AG09319 (cell line): ENCODE measurements around the gene CER1.

Experiments used
- DNase-seq: peaks from one replicate; pipeline ENCODE4 v3.0.0-alpha.2; 2010; ENCODE audit warnings: low read depth; ENCODE audit errors: extremely low read depth
- CTCF ChIP-seq: IDR thresholded peaks from 2 replicates; pipeline ENCODE4 v1.5.1; 2011; ENCODE audit warnings: low read depth, mild to moderate bottlenecking, inconsistent platforms, low read length, moderate library complexity

Gene CER1

GRCh38 chr9:14746626-14747025 is 24.1 kb upstream of the CER1 start:
- DNase-seq = no peak
- TF ChIP-seq CTCF = no peak

- no peak for TF ChIP-seq CTCF
- DNase-seq = no peak
These were observed 22.2 kb upstream of the CER1 start for GRCh38 chr9:14744768-14745167.

GRCh38 chr9:14741369-14741768 is 18.8 kb upstream of the CER1 start:
- no peak for DNase-seq
- no peak for TF ChIP-seq CTCF

GRCh38 chr9:14733133-14733532 is 10.6 kb upstream of the CER1 start:
- TF ChIP-seq CTCF = no peak

GRCh38 chr9:14731294-14731981 is 8.9 kb upstream of the CER1 start:
- no peak for TF ChIP-seq CTCF
- DNase-seq = no peak

More at GRCh38 chr9:14733133-14733532, 10.6 kb upstream of the CER1 start:
- DNase-seq = no peak

GRCh38 chr9:14730461-14730898 is 7.9 kb upstream of the CER1 start:
- no peak for TF ChIP-seq CTCF
- DNase-seq = no peak

GRCh38 chr9:14723301-14723700 is 768 bp upstream of the CER1 start:
- no peak for TF ChIP-seq CTCF
- no peak for DNase-seq
